GM23338 (cell line): Measurements from ENCODE around the gene FAM162B. TPM values are rescaled to one million over a fixed set of nuclear protein-coding genes. Genes with fewer than 3 reads are reported as not detected.

Source experiments
- ATAC-seq: fragments of 200-7000 bp; cut with Tn5 transposase; 3 replicates; pipeline ENCODE4 v1.9.1; 2020
- DNase-seq: peaks from one replicate; pipeline ENCODE4 v3.0.0-alpha.2; 2015; ENCODE audit warnings: low spot score
- H2AFZ ChIP-seq: fragments of 200-600 bp; sonication (generic); 2 replicates; pipeline ENCODE4 v1.8.0; 2016; ENCODE audit warnings: antibody characterized with exemption, mild to moderate bottlenecking, moderate library complexity
- H3F3A ChIP-seq: fragments of 200-600 bp; sonication (generic); replicated peaks from 2 replicates; pipeline ENCODE4 v1.8.0; 2017; ENCODE audit warnings: antibody characterized with exemption, mixed run types, low read depth
- H3K27ac ChIP-seq: fragments of 200-600 bp; sonication (generic); 2 replicates; pipeline ENCODE4 v1.6.1; 2016; ENCODE audit warnings: low read depth
- H3K27me3 ChIP-seq: fragments of 200-600 bp; sonication (generic); 2 replicates; pipeline ENCODE4 v1.8.0; 2016; ENCODE audit warnings: mild to moderate bottlenecking, mixed run types, moderate library complexity; ENCODE audit not compliant: insufficient read depth
- H3K36me3 ChIP-seq: fragments of 200-600 bp; sonication (generic); 2 replicates; pipeline ENCODE4 v1.8.0; 2016; ENCODE audit warnings: mild to moderate bottlenecking; ENCODE audit not compliant: insufficient read depth
- H3K4me1 ChIP-seq: fragments of 200-600 bp; sonication (generic); 2 replicates; pipeline ENCODE4 v1.8.0; 2016; ENCODE audit warnings: mild to moderate bottlenecking, moderate library complexity; ENCODE audit not compliant: insufficient read depth
- H3K4me2 ChIP-seq: fragments of 200-600 bp; sonication (generic); 2 replicates; pipeline ENCODE4 v1.7.1; 2017; ENCODE audit warnings: mixed run types
- H3K4me3 ChIP-seq: fragments of 200-600 bp; sonication (generic); 2 replicates; pipeline ENCODE4 v1.6.1; 2016; ENCODE audit warnings: mixed run types
- H3K79me2 ChIP-seq: fragments of 200-600 bp; sonication (generic); replicated peaks from 2 replicates; pipeline ENCODE4 v1.8.0; 2017; ENCODE audit warnings: mild to moderate bottlenecking; ENCODE audit not compliant: insufficient read depth
- H3K9me2 ChIP-seq: fragments of 200-600 bp; sonication (generic); 2 replicates; pipeline ENCODE4 v1.8.0; 2017; ENCODE audit not compliant: insufficient read depth
- H4K20me1 ChIP-seq: fragments of 200-600 bp; sonication (generic); replicated peaks from 2 replicates; pipeline ENCODE4 v1.8.0; 2017; ENCODE audit warnings: mild to moderate bottlenecking; ENCODE audit not compliant: insufficient read depth
- H3K27ac Mint-ChIP-seq: 2 replicates; pipeline ENCODE4 v1.8.0; 2020; ENCODE audit warnings: inconsistent platforms, mild to moderate bottlenecking, moderate library complexity, mixed read lengths
- H3K27me3 Mint-ChIP-seq: 3 replicates; pipeline ENCODE4 v1.8.0; 2022; ENCODE audit warnings: low read depth, mild to moderate bottlenecking, moderate library complexity, mixed read lengths, inconsistent platforms; ENCODE audit not compliant: insufficient read depth, poor library complexity
- H3K36me3 Mint-ChIP-seq: 3 replicates; pipeline ENCODE4 v1.8.0; 2021; ENCODE audit warnings: low read depth, mild to moderate bottlenecking, inconsistent platforms, moderate library complexity, mixed read lengths
- H3K4me1 Mint-ChIP-seq: 3 replicates; pipeline ENCODE4 v1.8.0; 2020; ENCODE audit warnings: mild to moderate bottlenecking, inconsistent platforms, mixed read lengths
- H3K4me3 Mint-ChIP-seq: 3 replicates; pipeline ENCODE4 v1.8.0; 2021; ENCODE audit warnings: moderate library complexity, mild to moderate bottlenecking, inconsistent platforms, mixed read lengths
- H3K9me3 Mint-ChIP-seq: 3 replicates; pipeline ENCODE4 v1.8.0; 2020; ENCODE audit warnings: moderate library complexity, mild to moderate bottlenecking, inconsistent platforms, mixed read lengths
- CREB1 ChIP-seq: fragments of 250-450 bp; sonication (Bioruptor Pico); IDR thresholded peaks from 2 replicates; pipeline ENCODE4 v1.5.0; 2020; ENCODE audit warnings: low read depth, mild to moderate bottlenecking, moderate library complexity
- CTCF ChIP-seq, 2 experiments: fragments of 200-600 bp in 1 of 2; sonication (generic) in 1 of 2; conservative IDR thresholded peaks; 2 replicates each; pipeline versions ENCODE4 v1.5.1 to v1.6.1; 2016 to 2017; ENCODE audit warnings: antibody characterized with exemption in 2 of 2, low read depth in 2 of 2, mild to moderate bottlenecking in 2 of 2, moderate library complexity in 1 of 2
- ETS1 ChIP-seq: IDR thresholded peaks from 2 replicates; pipeline ENCODE4 v1.6.1; 2016; ENCODE audit warnings: antibody characterized with exemption
- EZH2 ChIP-seq: fragments of 200-600 bp; sonication (generic); IDR thresholded peaks from one replicate; pipeline ENCODE4 v1.8.0; 2017; ENCODE audit warnings: antibody characterized with exemption, mild to moderate bottlenecking, low read depth; ENCODE audit not compliant: unreplicated experiment
- EZH2phosphoT487 ChIP-seq: fragments of 200-600 bp; sonication (generic); IDR thresholded peaks from one replicate; pipeline ENCODE4 v1.8.1; 2018; ENCODE audit warnings: antibody characterized with exemption; ENCODE audit not compliant: unreplicated experiment
- JUNB ChIP-seq: IDR thresholded peaks from one replicate; pipeline ENCODE4 v1.6.1; 2016; ENCODE audit warnings: antibody characterized with exemption; ENCODE audit not compliant: unreplicated experiment
- NANOG ChIP-seq: IDR thresholded peaks from 2 replicates; pipeline ENCODE4 v1.6.1; 2016; ENCODE audit warnings: antibody characterized with exemption, borderline replicate concordance
- POLR2AphosphoS5 ChIP-seq: IDR thresholded peaks from 2 replicates; pipeline ENCODE4 v1.6.1; 2016; ENCODE audit warnings: antibody characterized with exemption, low read depth
- REST ChIP-seq: IDR thresholded peaks from one replicate; pipeline ENCODE4 v1.6.1; 2018; ENCODE audit warnings: antibody characterized with exemption; ENCODE audit not compliant: unreplicated experiment
- STAT1 ChIP-seq: IDR thresholded peaks from one replicate; pipeline ENCODE4 v1.6.1; 2016; ENCODE audit warnings: antibody characterized with exemption; ENCODE audit not compliant: unreplicated experiment
- ZNF114 ChIP-seq: fragments of 250-450 bp; sonication (Bioruptor Pico); IDR thresholded peaks from 2 replicates; pipeline ENCODE4 v1.5.0; 2020; ENCODE audit warnings: mild to moderate bottlenecking, moderate library complexity
- ZNF331 ChIP-seq: fragments of 250-450 bp; sonication (Bioruptor Pico); IDR thresholded peaks from 2 replicates; pipeline ENCODE4 v1.5.0; 2020; ENCODE audit warnings: low read depth, mild to moderate bottlenecking, moderate library complexity
- ZNF462 ChIP-seq: fragments of 250-450 bp; sonication (Bioruptor Pico); IDR thresholded peaks from 2 replicates; pipeline ENCODE4 v1.5.0; 2020; ENCODE audit warnings: mild to moderate bottlenecking, moderate library complexity
- polyA plus RNA-seq: library from polyadenylated mRNA; unstranded; fragments of >200 nt; fragmentation: Nextera tagmentation; extraction: Ambion mirVana; gene quantifications from 2 replicates; pipeline ENCODE4 v1.2.1, GENCODE V29; 2016
- total RNA-seq: library from RNA; depleted of rRNA; stranded (reverse); fragments of >200 nt; shearing (Covaris generic); gene quantifications from 2 replicates; pipeline ENCODE4 v1.2.3, GENCODE V29; 2014

The FAM162B gene
- total and polyA plus RNA-seq, 2 experiments from 2014 or later: 5.9 to 9.3 TPM

GRCh38 chr6:116801971-116802370, 36.5 kb upstream of the FAM162B start:
- no peak overlapping the region for H3K4me2 ChIP-seq
- Mint-ChIP-seq H3K4me3 (no peak overlapping the region), H3K27ac (no peak overlapping the region), H3K27me3 (no peaks in the 10 kb centered on the region), H3K36me3 (no peaks in the 10 kb centered on the region), H3K4me1 (peaks cover 17% of the 10 kb centered on the region), H3K9me3 (no peaks in the 10 kb centered on the region)
- no peaks in the 10 kb centered on the region for H3F3A ChIP-seq
- H2AFZ ChIP-seq: no peak overlapping the region
- ATAC-seq (no peak), DNase-seq (no peak)
- no peaks in the 10 kb centered on the region for H3K36me3 ChIP-seq
- H3K4me3 ChIP-seq: no peak overlapping the region
- no peaks in the 10 kb centered on the region for H4K20me1 ChIP-seq
- H3K79me2 ChIP-seq: no peaks in the 10 kb centered on the region
- H3K27me3 ChIP-seq: no peaks in the 10 kb centered on the region
- H3K9me2 ChIP-seq: no peaks in the 10 kb centered on the region
- TF ChIP-seq ETS1: no peak
- no peak for TF ChIP-seq CREB1 (CRISPR knock-in tag)
- TF ChIP-seq ZNF331 (CRISPR knock-in tag): no peak
- no peak for TF ChIP-seq EZH2phosphoT487
- TF ChIP-seq REST: no peak
- TF ChIP-seq STAT1: no peak
- TF ChIP-seq JUNB: no peak
- no peak for TF ChIP-seq NANOG
- no peak for TF ChIP-seq ZNF462
- no peak for TF ChIP-seq CTCF (conservative IDR thresholded peaks at IDR 0.05; ENCODE audit: low read depth in 2 of 2)
- no peak for TF ChIP-seq POLR2AphosphoS5
- TF ChIP-seq ZNF114 (CRISPR knock-in tag): no peak
- TF ChIP-seq EZH2: no peak
- H3K4me1 ChIP-seq: peaks cover 9% of the 10 kb centered on the region; the same call in 1 of the 2 replicates
- no peak overlapping the region for H3K27ac ChIP-seq
